OCI-LY7 (cell line): Measurements from ENCODE around the gene IFT80. TPM values are rescaled to one million over a fixed set of nuclear protein-coding genes. Genes with fewer than 3 reads are reported as not detected.
A peak's percentile ranks its signal among the peaks of the same experiment; 100 is the strongest.

Experiments used
- Bru-seq: library from RNA; stranded (reverse); fragments of 400-500 nt; gene quantifications from one replicate; lab custom pipeline; 2021; lab: Mats Ljungman, UMichigan
- BruChase-seq, 2 experiments: library from RNA; stranded (reverse); fragments of 400-500 nt; gene quantifications; one replicate each; lab custom pipeline; 2021; lab: Mats Ljungman, UMichigan
- BruUV-seq: library from RNA; stranded (reverse); fragments of 400-500 nt; replicated peaks from 2 replicates; lab custom pipeline; 2021; lab: Mats Ljungman, UMichigan
- CTCF ChIA-PET: fragments of 300-600 bp; sonication (Branson Sonifier 250); formaldehyde crosslinking; loops from one replicate; lab custom pipeline; 2022; ENCODE audit warnings: antibody characterized with exemption; ENCODE audit not compliant: unreplicated experiment; lab: Charles Lee
- POLR2A ChIA-PET: fragments of 300-600 bp; sonication (Branson Sonifier 250); formaldehyde crosslinking; loops from one replicate; lab custom pipeline; 2022; ENCODE audit warnings: antibody characterized with exemption; lab: Charles Lee
- DNase-seq: peaks from one replicate; pipeline ENCODE4 v3.0.0-alpha.2; 2015; ENCODE audit warnings: low spot score
- H2AFZ ChIP-seq: fragments of 200-600 bp; sonication (generic), shearing (Covaris generic); 2 replicates; pipeline ENCODE4 v1.6.1; 2014; ENCODE audit warnings: mild to moderate bottlenecking, antibody characterized with exemption, low read length, moderate library complexity
- H3K27ac ChIP-seq: fragments of 200-600 bp; sonication (generic); 2 replicates; pipeline ENCODE4 v1.5.1; 2014; ENCODE audit warnings: mixed run types, low read depth, mild to moderate bottlenecking, moderate library complexity, low read length, inconsistent platforms; ENCODE audit not compliant: poor library complexity, severe bottlenecking
- H3K36me3 ChIP-seq: fragments of 200-600 bp; sonication (generic); 2 replicates; pipeline ENCODE4 v1.6.1; 2014; ENCODE audit warnings: mild to moderate bottlenecking, antibody characterized with exemption, low read length, moderate library complexity, mixed read lengths; ENCODE audit not compliant: insufficient read depth
- H3K4me1 ChIP-seq: fragments of 200-600 bp; sonication (generic); 2 replicates; pipeline ENCODE4 v1.5.1; 2014; ENCODE audit warnings: mild to moderate bottlenecking, low read length; ENCODE audit not compliant: insufficient read depth, poor library complexity, severe bottlenecking
- H3K4me2 ChIP-seq: fragments of 200-600 bp; sonication (generic); 2 replicates; pipeline ENCODE4 v1.6.1; 2014; ENCODE audit warnings: mild to moderate bottlenecking, low read length
- H3K4me3 ChIP-seq: fragments of 200-600 bp; sonication (generic); 2 replicates; pipeline ENCODE4 v1.5.1; 2014; ENCODE audit warnings: mild to moderate bottlenecking, low read depth, low read length; ENCODE audit not compliant: poor library complexity, severe bottlenecking
- H3K79me2 ChIP-seq: fragments of 200-600 bp; sonication (generic); 2 replicates; pipeline ENCODE4 v1.6.1; 2016; ENCODE audit warnings: low read depth, mild to moderate bottlenecking, low read length, moderate library complexity, mixed read lengths; ENCODE audit not compliant: insufficient read depth
- H3K9me2 ChIP-seq: fragments of 200-600 bp; sonication (generic); 2 replicates; pipeline ENCODE4 v1.6.1; 2016; ENCODE audit warnings: mild to moderate bottlenecking, low read length, mixed read lengths; ENCODE audit not compliant: insufficient read depth
- H3K9me3 ChIP-seq: fragments of 200-600 bp; sonication (generic); 2 replicates; pipeline ENCODE4 v1.6.1; 2014; ENCODE audit warnings: mild to moderate bottlenecking, mixed run types, low read length, mixed read lengths
- H4K20me1 ChIP-seq: fragments of 200-600 bp; sonication (generic); 2 replicates; pipeline ENCODE4 v1.6.1; 2014; ENCODE audit warnings: mild to moderate bottlenecking, antibody characterized with exemption, low read length, moderate library complexity, mixed read lengths; ENCODE audit not compliant: insufficient read depth
- CTCF ChIP-seq: fragments of 200-600 bp; sonication (generic); conservative IDR thresholded peaks from 2 replicates; pipeline ENCODE4 v1.5.1; 2014; ENCODE audit warnings: mild to moderate bottlenecking, antibody characterized with exemption, low read length, moderate library complexity, mixed read lengths
- EZH2phosphoT487 ChIP-seq: fragments of 200-600 bp; sonication (generic); IDR thresholded peaks from 2 replicates; pipeline ENCODE4 v1.6.1; 2018; ENCODE audit warnings: low read depth, borderline replicate concordance, mild to moderate bottlenecking, mixed run types, antibody characterized with exemption, low read length, moderate library complexity, mixed read lengths
- intact Hi-C: fragments of 100-400 bp; cut with micrococcal nuclease; formaldehyde crosslinking; loops from one replicate; pipeline ENCODE4 v1.10.0; 2022; ENCODE audit not compliant: unreplicated experiment
- long read RNA-seq: library from polyadenylated mRNA; stranded (forward); transcript quantifications from one replicate; pipeline ENCODE4 v2.0.0, GENCODE V29; 2022
- total RNA-seq, 2 experiments: library from RNA; depleted of rRNA in 1 of 2; stranded (reverse); fragments of >200 nt in 1 of 2; shearing (Covaris generic) in 1 of 2; gene quantifications; 2 replicates each; pipeline ENCODE4 v1.2.3, GENCODE V29; 2014 to 2022

The IFT80 gene
- total RNA-seq (2014; rRNA removed; shearing (Covaris generic)) (33.5 and 37.3 TPM in 2 replicates), total RNA-seq (2022) (48.9 and 49.5 TPM in 2 replicates), Bru-seq, nascent RNA (percentile 89 among the genes with signal in this experiment), BruChase-seq, experiment 1, labeled RNA remaining after a 6-hour chase (percentile 96 among the genes with signal in this experiment), BruChase-seq, experiment 2, labeled RNA remaining after a 2-hour chase (percentile 96 among the genes with signal in this experiment)
- long read RNA-seq, full-length matches to known transcripts = 6 of 21 reads
- long read RNA-seq, partial matches to known transcripts = 3 of 21 reads
- long read RNA-seq, other reads (novel, unspliced or antisense) = 12 of 21 reads

GRCh38 chr3:160399125-160400029 is at the start of gene IFT80, which contains the start of gene SMC4:
Gene IFT80, minus strand, starts transcription at chr3:160399225. Its CDS starts 14,625 bp downstream, at chr3:160384600.
Gene SMC4, plus strand, starts transcription at chr3:160399650. Its CDS starts 1,177 bp downstream, at chr3:160400827.
- peak; percentile 96 for DNase-seq
- peak within 1 kb of the TSS; percentile 84 for H3K4me2 ChIP-seq
- ChIA-PET POLR2A (interaction anchor here (0.7 to 1.4 kb wide), 10 partner anchors 8 to 231 kb away, joined by 3 to 9 read pairs (median 4); partner anchors contain the start of gene TRIM59), CTCF (no interaction called here)
- H3K27ac ChIP-seq = peak within 1 kb of the TSS; percentile 92
- peaks cover 49% of the 10 kb centered on the region for H3K36me3 ChIP-seq
- peak within 1 kb of the TSS; percentile 100 for H3K4me3 ChIP-seq
- no peaks in the 10 kb centered on the region for H3K9me2 ChIP-seq
- H3K9me3 ChIP-seq = no peaks in the 10 kb centered on the region
- no TSS peak for BruUV-seq
- peaks cover 48% of the 10 kb centered on the region for H4K20me1 ChIP-seq
- intact Hi-C loops = loop anchor here (1.0 to 2.0 kb wide), 3 partner anchors 49 to 355 kb away; partner anchors contain the start of gene KPNA4
- peak within 1 kb of the TSS; percentile 79 for H2AFZ ChIP-seq
- H3K4me1 ChIP-seq = peaks cover 43% of the 10 kb centered on the region
- H3K79me2 ChIP-seq = peaks cover 94% of the 10 kb centered on the region
- no peak for TF ChIP-seq EZH2phosphoT487
- TF ChIP-seq CTCF = no peak

- no peak overlapping the region for H3K27ac ChIP-seq
- ChIA-PET POLR2A (interaction anchor here (0.7 to 3.6 kb wide), 4 partner anchors 11 to 307 kb away, joined by 3 to 22 read pairs (median 4); no protein-coding TSS in a partner anchor), CTCF (no interaction called here)
- BruUV-seq = no TSS peak
- H2AFZ ChIP-seq = no peak overlapping the region
- no peaks in the 10 kb centered on the region for H3K9me2 ChIP-seq
- intact Hi-C loops = loop anchor here (10.0 kb wide), 1 partner anchor 777 kb away; the partner anchor contains the start of gene NMD3
- TF ChIP-seq EZH2phosphoT487 (no peak), CTCF (no peak)
- H3K36me3 ChIP-seq = peaks cover 56% of the 10 kb centered on the region
- peak overlapping the region; percentile 71 for H3K4me2 ChIP-seq
- peaks cover 21% of the 10 kb centered on the region; the same call in 1 of the 2 replicates for H3K9me3 ChIP-seq
- peaks cover 67% of the 10 kb centered on the region for H3K79me2 ChIP-seq
- no peaks in the 10 kb centered on the region for H4K20me1 ChIP-seq
- no peak for DNase-seq
- H3K4me1 ChIP-seq = peaks cover 27% of the 10 kb centered on the region
- peak overlapping the region; percentile 86 for H3K4me3 ChIP-seq
Measured at GRCh38 chr3:160447544-160447943, 48.5 kb upstream of the IFT80 start.
